HG02763 (cell line): Measurements from ENCODE around the gene GDPD5.

Experiments
- ATAC-seq: cut with Tn5 transposase; IDR thresholded peaks from one replicate; pipeline ENCODE4 v1.9.1; 2021; ENCODE audit warnings: mild to moderate bottlenecking, moderate library complexity; ENCODE audit not compliant: unreplicated experiment

The GDPD5 gene

DNA sequence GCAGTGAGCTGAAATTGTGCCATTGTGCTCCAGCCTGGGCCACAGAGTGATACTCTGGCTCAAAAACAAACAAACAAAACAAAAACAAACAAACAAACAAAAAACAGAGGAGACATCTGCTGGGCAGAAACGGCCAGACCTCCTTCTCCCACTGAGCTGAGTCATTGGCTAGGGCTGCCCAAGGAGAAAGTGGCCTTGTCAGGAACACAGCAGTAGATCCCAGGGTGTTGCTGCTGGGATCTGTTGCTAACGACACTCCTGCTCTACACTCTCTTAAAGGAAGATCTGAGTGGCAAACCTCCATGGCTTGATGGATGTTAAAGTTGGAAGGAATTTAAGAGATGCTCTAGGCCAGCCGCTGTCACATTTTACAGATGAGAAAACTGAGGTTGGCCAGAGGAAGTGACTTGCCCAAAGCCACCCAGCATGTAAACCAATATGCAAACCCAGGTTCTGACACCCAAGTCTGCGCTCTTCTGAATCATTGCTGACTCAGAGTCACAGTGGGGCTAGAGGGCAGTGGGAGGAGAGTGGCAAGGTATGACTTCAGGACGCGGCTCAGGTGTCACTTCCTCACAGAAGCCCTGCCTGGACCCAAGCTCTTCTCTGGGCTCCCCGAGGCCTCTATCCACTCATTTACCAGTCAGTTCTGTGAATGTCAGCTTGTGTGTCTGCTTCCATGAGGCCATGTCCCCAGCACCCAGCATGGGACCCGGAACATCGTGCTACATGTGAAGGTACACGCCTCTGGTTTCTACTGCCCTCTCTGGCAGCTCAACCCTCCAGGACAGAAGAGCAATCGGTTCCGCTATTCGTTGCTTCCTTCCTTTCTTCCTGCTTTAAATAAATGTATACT, 11.3 kb upstream of the GDPD5 start:
- ATAC-seq: peak; percentile 74

DNA sequence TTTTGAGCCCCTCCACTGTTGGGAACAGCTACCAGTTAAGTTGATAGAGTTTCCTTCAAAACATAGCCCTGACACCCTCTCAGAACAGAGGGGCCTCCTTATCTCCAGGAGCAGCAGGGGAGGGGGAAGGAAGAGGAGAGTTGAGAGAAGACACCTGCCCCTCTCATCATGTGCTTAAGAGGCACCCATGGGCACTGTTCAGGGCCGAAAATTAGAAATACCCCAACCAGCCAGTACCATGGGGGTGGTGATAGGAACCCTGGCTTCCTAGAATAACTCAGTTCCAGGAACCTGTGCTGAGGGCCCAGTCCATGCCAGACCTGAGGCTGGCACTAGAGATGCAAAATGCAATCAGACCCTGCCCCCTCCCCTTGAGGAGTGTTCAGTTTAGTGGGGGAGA, 9.3 kb upstream of the GDPD5 start:
- no peak for ATAC-seq

DNA sequence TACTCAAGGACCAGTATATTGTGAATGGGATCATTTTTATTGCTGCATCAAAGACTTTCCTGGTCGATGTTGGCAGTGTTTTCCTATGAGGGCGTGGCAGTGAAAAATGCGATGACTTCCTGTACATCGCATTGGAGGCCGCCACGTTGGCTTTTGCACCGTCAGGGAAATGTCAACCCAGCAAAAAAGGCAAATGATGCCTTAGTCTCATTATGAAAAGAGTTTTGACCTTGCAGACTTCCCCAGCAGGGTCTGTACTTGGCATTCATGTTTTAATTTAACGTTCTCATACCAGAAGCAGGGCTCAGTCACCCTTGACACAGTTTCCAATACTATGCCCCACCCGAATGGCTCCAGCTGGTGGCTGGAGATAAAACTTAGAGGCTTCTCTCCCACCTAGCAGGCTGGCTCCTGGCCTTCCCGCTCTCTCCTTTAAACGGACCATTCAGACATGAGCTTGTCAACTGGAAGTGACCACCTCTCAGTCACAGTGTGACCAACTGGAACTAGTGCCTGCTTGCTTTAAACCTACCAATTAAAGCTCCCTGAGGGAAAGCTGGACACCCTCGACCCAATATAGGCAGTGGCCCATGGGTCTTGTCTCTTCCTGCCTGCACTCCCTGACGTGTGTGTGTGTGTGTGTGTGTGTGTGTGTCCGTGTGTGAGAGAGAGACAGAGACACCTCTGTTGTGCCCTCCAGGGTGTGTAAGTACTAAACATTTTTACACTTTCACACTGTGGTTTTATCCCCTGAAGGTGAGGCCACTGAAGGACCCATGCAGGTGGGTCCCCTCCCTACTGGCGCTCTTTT, 8.7 kb upstream of the GDPD5 start:
- ATAC-seq: no peak

DNA sequence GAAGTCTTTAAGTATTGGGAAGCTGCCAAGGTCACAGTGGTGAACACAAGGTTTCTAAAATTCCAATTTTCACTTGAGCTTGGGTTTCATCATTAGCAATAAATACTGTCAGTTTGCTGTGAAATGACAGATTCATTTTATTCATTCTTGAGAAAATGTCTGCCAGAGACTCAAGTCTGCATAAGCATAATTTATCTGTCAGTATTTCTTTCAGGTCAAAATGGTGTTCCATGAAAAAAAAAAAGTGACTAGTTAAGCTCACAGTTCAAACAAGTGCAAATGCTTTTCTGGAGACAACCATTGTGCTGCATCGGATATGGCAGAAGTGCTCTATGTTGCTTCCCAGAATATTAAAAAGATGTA, 8.1 kb upstream of the GDPD5 start:
- no peak for ATAC-seq

DNA sequence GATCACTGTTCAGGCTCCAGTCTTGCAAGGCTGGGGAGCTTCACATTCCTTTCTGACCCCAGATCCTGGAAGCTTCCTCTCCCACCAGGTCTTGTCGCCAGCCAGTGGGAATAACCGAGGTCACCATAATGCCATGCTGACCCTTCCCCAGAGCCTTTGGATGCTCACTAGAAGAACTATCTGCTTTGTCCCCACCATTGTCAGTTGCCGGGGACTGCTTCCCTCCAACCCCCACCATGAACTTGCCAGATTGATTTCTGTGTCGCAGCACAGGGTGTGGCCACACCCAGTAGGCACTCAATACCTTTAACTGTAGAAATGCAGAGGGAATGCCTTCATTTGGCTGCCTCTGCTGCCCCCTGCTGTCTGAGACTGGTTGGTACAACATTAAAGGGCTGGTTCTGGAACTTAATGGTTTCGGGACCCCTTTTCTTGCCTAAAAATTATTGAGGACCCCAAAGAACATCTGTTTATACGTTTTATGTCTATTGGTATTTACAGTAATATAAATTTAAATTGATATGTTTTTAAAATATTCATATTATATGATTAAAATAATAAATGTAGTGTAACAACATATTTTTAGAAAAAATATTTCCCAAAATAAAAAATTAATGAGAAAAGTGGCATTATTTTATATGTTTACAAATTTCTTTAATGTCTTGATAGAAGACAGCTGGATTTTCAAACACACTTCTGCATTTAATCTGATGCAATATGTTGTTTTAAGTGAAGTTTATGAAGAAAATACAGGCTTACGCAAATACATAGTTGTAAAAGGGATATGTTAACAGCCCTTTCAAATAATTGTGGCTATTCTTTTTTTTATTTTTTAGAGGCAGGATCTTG, 6.7 kb upstream of the GDPD5 start:
- no peak for ATAC-seq

DNA sequence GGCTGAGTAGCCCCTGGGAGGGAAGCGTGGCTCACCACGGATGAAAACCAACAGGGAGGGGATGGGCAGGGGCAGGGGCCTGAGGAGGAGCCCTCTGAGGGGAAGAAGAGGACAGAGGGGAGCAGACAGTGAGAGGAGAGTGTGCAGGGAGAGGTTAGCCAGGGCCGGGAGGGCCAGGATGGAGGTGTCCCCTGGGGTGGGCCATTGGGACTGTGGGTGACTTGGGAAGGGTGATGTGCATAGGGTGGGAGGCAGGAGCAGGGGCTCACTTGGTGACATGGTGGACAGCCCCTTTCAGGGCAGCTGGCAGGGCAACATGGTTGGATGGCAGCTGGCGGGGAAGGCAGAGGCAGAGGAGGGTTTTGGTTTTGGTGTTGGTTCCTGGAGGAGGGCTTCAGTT, 5.6 kb upstream of the GDPD5 start:
- ATAC-seq: no peak

DNA sequence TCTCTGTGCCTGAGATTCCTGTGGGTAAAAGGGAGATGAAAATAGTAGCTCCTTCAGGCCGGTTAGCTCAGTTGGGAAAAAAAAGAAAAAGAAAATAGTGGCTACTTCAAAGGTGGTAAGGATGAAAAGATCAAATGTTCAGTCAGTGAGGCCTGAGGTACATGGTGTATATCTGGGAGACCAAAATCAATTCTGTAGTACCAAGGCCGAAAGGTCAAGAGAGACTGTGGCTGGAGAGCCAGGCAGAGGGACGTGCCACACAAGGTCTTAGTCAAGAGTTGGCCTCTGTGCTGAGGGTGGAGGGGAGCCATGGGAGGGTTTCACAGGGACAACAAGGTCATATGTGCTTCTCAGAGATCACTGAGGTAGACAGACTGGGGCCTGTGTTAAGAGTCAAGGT, 4.8 kb upstream of the GDPD5 start:
- ATAC-seq: no peak

DNA sequence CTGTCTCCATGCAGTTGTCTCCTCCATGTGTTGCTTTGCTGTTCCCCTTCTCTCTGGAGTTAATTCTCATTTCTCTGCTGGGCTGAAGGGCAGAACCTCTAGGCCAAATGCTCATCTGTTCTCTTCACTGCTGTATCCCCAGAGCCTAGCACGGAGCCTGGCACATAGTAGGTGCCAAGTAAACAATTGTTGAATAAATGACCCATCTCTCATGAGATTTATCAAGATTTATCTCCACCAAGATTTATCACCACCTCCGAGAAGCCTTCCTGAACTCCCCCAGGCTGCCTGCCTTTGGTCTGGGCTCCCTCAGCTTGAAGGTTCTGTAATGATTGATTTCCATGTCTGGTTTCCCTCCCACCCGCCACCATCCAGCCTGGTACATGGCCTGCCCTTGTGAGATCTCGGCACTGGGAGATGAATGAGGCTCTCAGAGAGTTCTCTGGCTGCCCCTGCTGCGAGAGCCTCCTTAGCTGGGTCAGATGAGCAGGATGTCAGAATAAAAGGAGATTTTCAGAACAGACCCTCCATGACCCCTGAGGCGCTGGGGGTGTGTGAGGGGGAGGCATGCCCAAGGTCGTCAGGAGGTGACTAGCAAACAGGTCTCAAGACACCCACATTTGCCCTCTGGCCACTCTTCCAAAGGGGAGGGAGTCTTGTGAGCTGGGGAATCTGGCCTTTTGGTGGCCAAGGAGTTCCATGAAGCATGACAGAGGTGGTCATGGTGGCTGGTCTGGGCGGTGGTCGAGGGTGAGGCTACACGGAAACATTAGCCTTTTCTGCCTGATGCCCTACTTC, 2.4 kb upstream of the GDPD5 start:
- ATAC-seq: no peak

DNA sequence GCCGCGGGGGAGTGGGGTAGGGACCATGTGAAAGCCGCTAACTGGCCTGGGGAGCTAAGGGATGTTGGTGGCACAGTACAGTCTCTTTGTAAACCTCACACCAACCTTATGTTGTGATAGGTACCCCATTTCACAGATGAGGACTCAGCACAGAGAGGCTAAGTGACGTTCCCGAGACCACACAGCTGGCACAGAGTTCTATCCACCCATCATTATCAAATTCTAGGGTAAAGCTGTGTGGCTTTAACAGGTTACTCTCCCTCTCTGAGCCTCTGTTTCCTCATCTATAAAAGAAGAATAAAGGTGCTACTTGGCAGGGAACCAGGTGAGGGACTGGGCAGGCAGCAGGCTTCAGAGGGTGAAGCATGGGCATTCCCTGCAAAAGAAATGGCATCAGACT, 1.4 kb upstream of the GDPD5 start:
- ATAC-seq: no peak

DNA sequence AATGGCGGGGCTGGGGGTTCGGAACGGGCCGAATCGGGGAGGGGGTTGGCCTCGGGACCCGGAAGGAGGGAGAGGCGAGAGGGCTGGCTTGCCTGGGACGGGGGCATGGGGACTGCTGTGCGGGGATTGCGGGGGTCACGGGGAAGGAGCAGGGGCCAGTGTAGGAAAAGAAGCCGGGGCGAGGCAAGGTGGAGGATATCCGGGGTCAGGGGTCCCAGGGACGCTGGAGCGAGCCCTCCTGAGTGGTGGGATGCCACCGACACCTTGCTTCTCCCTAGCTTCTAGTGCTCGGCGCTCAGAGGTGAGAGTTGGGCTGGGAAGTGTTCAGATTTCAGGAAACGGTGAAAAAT, 426 bp upstream of the GDPD5 start:
- no peak for ATAC-seq

DNA sequence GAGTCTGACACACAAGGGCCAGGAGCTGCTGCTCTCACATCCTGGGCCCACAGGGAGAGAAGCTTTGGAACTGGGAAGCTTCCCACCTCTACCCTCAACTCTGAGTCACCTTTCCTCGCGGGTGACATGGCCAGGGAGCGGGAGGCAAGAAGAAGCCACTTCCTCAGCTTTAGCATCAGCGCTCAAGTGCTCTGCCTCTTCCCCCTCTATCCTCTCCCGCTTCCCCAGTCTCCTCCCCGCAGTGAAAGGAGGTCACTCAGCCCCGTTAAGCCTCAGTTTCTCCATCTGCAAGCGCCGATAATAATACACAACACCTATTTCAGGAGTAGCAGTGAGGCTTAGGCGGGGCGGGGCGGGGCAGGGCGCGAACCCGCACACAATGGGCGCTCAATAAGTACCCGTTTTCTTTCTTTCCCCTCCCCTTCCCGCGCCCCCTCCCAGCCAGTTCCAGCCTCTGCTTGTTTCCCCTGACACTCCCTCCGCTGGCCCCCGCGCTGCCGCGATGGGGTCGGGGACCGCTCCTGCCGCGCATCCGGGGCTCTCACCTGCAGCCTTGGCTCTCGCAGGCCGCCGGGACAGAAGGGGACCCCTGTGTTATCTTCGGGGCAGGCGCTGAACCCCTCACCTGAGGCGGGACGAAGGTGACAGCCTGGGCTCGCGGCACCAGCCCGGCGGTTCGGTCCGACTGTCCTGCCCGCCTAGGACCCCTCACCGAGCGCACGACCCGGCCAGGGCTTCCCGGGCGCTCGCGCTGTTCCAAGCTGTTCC, 892 bp downstream of the GDPD5 start:
- peak; percentile 5 for ATAC-seq

DNA sequence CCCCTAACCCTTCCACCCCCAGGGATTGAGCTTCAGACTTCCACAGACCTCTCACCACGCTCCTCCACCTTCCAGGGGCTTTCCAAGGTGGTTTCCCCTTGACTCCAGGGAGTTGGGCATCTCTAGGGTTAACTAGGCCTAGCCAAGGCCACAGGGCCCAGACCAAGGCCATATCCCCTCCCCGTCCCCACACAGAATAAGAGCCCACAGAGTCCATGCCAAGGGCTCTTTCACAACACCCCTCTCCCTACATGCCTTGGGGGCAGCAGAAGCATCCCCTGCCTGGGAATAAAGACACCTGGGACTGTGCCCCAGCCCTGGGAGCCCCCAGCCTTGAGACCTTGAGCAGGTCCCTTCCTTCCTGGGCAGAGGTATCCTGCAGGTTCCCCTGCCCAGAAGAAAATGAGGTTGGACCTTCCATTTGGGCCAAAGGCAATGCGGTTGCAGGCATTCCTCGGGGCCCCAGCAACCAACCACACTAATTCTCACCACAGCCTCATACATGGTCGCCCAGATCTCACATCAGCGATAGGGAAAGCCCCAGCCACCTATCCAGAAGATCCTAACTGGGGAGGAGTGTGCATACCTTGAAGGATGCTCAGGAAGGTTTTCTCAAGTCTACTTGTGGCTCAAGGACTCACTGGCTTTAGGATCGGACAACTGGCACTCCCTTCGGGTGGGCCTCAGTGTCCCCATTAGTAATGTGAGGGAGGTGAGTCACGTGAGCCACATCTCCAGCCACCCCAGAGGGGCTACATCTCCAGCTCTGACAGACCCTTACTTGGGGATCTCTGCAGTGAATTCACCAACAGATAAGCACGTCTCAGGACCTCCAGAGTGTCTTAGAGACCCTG, 1.7 kb downstream of the GDPD5 start:
- no peak for ATAC-seq

DNA sequence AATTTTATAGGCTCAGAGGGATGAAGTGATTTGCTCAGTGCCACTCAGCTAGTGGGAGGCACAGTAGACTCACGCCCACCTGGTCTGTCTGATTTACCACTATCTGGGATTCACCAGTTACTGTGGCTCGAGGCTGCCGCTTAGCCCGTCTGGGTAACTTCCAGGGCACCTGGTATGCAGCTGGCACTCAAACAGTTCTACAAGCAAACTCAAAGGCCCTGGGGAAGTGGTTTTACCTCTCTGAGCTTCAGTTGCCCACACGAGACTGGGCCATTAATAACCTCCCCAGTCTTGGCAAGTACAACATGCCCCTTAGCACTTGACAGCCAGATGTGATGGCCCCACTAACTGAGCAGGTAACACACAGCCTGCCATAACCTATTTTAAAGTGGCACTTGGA, 2.6 kb downstream of the GDPD5 start:
- ATAC-seq: no peak

DNA sequence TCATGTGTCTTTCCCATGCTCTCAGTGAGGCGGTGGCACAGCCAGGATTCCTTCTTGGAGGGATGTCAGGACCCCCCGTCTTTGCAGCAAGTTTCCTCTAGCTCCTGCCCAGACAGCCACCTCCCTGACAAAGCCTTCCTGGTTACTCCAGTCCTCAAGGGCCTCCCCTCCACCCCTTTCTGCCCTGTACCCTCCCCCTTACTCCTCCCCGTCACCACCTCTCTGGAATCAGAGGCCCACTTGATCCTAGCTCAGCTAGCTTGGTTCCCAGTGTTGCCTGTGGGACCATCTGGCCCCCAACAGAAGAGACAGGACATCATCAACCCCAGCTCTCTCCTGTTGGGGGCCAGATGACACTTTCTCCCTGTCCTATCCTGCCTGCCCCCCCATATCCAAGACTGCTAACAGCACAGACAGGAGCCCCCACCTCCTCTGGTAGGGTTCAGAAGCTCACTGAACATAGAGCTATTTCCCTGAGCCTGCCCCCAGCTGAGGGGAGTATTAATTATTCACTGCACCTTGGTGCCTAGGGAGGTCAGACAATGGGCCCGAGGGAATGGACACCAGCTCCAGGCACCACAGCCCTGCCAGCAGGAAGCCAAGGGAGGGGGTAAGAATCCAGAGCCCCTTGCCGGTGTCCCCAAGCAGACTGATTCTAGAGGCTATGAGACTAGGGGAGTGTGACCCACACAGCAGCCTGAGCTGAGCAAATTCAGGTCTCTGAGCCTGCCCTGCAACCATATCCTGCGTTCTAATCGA, 3.3 kb downstream of the GDPD5 start:
- no peak for ATAC-seq

DNA sequence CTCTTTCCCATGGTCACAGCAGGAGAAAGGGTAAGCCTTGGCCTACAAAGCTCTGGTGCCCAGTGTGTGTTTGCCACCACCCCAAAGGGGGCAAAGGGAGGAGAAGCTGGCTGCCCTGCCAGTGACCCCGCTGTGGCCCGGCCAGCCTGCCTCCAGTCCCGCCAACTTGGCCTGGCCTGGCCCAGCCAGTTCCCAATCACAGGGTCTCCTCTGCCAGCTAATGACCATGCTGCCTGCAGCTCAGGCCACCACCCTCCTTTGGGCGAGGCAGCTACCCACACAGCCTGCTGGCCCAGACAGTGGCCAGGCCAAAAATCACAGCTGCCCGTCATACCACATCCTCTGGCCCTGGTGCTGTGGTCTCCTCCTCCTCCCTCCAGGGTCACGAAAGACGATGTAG, 5.1 kb downstream of the GDPD5 start:
- no peak for ATAC-seq

DNA sequence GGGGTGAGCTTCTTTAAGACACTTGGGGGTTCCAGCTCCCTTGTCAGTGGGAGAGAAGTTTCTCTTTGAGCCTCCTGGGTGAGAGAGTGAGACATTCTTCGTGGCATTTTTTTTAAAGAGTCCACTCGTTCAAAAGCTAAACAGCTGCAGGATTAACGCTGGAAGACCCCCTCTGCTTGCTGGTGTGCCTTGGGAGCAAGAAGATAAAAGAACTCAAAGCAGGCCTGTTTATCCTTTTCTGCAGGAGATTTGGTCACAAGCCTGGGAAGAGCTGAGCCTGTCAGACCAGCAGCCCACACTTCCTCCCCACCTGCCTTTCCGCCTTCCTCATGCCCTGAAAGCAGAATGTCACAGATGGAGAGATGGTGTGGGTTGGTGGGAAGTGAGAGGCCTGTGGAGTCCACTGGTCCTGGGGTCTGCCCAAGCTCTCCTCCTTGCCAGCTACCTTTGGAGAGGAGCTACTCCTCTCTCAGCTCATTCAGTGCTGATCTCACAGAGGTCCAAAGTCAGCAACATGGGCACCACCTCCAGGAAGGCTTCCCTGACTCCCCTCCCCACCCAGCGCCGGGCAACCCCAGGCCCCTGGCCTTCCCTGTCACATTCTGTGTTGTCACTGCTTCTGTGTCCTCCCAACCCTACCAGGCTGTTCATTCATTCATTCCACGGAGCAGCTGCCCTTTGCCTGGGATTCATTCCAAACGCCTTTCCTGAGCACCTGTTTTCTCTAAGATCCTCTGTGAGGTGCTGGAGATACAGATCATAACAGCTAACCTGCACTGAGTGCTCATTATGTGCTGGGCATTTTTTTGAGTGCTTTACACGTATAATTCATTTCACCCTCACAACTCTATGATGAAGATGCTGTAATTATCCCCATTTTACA, 6.7 kb downstream of the GDPD5 start:
- ATAC-seq: no peak

DNA sequence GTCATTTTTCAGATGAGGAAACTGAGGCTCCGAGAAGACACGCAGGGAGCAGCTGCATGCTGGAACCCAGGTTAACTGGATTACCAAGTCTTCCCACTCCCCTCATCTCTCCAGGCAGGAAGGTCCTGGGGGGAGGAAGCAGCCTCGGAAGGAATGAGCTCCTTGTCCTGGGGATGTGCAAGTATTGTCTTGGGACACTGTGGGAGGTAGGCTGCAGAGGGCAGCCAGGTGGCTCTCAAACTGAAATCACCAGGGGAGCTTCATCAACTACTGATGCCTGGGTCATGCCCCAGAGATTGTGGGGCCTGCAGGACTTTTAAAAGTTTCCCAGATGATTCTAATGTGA, 7.6 kb downstream of the GDPD5 start:
- ATAC-seq: no peak
